Measurements from ENCODE around the gene RASGRP4.

DNA sequence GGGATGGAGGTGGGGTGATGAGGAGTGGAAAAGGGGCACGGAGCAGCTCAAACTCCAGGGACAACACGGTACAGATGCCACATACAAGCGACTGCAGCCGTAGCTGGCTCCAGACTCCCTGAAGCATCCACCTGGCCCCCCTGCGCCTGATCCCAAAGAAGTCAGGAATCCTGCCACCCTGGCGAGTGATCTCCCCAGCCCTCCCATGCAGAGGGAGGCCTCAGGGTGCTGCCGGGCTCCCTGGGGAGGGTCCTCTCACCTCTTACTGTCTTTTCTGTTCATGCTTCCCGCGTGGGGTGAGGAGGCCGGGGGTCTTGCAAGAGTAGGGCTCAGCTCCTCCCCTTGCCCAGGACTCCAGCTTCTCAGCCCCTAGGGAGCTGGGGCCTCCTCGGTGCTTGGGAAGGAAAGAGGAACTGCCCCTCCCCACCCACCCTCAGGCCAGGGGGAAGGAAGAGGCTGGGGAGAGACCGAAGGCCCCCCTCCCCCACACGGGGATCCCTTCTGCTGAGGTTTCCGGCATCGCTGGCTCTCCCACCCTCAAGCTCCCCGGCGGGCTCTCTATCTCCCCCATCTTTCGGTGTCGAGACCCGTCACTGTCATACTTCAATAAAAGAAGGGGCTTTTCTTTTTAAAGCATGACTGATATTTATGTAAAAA is at the start of gene RASGRP4:
- TF ChIP-seq, protein P1, sequence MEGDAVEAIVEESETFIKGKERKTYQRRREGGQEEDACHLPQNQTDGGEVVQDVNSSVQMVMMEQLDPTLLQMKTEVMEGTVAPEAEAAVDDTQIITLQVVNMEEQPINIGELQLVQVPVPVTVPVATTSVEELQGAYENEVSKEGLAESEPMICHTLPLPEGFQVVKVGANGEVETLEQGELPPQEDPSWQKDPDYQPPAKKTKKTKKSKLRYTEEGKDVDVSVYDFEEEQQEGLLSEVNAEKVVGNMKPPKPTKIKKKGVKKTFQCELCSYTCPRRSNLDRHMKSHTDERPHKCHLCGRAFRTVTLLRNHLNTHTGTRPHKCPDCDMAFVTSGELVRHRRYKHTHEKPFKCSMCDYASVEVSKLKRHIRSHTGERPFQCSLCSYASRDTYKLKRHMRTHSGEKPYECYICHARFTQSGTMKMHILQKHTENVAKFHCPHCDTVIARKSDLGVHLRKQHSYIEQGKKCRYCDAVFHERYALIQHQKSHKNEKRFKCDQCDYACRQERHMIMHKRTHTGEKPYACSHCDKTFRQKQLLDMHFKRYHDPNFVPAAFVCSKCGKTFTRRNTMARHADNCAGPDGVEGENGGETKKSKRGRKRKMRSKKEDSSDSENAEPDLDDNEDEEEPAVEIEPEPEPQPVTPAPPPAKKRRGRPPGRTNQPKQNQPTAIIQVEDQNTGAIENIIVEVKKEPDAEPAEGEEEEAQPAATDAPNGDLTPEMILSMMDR (IDR thresholded peaks at IDR 0.05) = no peak
- TF ChIP-seq POLR2A (IDR thresholded peaks at IDR 0.05) = no peak
